Measurements from ENCODE around the gene TCAF1. TPM values are rescaled to one million over a fixed set of nuclear protein-coding genes. Genes with fewer than 3 reads are reported as not detected.

TCAF1 gene
- total RNA-seq, 2 experiments from 2014 or later = 12.6 to 14.1 TPM

DNA sequence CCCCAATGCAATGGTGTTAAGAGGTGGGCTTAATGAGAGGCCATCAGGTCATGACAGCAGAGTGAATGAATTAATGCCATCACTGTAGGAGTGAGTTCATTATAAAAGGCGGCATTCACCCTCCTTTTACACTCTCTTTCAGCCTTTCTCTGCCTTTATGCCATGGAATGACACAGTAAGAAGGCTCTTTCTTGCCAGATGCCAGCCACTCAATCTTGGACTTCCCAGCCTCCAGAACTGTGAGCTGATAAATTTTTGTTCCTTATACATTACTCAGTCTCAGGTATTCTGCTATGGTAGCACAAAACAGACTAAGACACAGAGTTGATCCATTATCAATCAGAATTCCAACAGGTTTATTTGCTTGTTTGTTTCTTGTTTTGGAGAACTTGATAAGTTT, 3.2 kb downstream of the TCAF1 start:
- CTCF ChIA-PET = interaction anchor here (1.4 to 1.6 kb wide), 2 partner anchors 9 to 229 kb away, joined by 3 to 6 read pairs; no protein-coding TSS in a partner anchor
- no peak overlapping the region for H3K4me3 Mint-ChIP-seq

DNA sequence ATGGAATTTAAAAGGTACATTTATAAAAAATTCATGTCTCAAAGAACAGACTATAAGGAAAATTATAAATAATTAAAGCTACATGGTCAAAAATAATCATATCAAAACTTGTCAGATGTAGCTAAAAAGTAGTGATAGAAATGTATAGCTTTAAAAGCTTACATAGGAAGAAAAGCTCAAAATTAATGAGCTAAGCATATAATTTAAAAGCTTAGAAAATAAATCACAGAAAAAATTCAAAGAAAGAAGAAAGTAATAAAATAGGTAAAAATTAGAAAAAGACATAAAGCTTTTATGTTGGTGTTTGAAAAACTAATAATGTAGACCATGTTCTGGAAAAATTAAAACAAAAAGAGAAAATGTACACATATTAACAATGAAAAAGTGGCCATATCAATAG, 5.3 kb downstream of the TCAF1 start:
- DNase-seq = no peak
- no peaks in the 10 kb centered on the region for H3K27me3 Mint-ChIP-seq (ENCODE audit: low read depth)
- ChIA-PET CTCF (interaction anchor here (0.9 kb wide), 1 partner anchor 10 kb away, joined by 4 read pairs; no protein-coding TSS in a partner anchor), POLR2A (no interaction called here)
- H3K27ac Mint-ChIP-seq = no peak overlapping the region
- ATAC-seq = no peak
- H3K9me3 Mint-ChIP-seq (ENCODE audit: insufficient read depth) = no peaks in the 10 kb centered on the region
- H3K4me1 Mint-ChIP-seq (ENCODE audit: low read depth) = peaks cover 22% of the 10 kb centered on the region
- H3K4me3 Mint-ChIP-seq = no peak overlapping the region
- peaks cover 5% of the 10 kb centered on the region for H3K36me3 Mint-ChIP-seq (ENCODE audit: low read depth)

More for the DNA sequence above, 3.2 kb downstream of the TCAF1 start:
- ATAC-seq (no peak), DNase-seq (no peak)
- H3K36me3 Mint-ChIP-seq (ENCODE audit: low read depth) = peaks cover 2% of the 10 kb centered on the region
- H3K9me3 Mint-ChIP-seq (ENCODE audit: insufficient read depth) = no peaks in the 10 kb centered on the region
- no peaks in the 10 kb centered on the region for H3K27me3 Mint-ChIP-seq (ENCODE audit: low read depth)
- no peak overlapping the region for H3K27ac Mint-ChIP-seq
- POLR2A ChIA-PET = no interaction called here
- H3K4me1 Mint-ChIP-seq (ENCODE audit: low read depth) = peaks cover 21% of the 10 kb centered on the region

DNA sequence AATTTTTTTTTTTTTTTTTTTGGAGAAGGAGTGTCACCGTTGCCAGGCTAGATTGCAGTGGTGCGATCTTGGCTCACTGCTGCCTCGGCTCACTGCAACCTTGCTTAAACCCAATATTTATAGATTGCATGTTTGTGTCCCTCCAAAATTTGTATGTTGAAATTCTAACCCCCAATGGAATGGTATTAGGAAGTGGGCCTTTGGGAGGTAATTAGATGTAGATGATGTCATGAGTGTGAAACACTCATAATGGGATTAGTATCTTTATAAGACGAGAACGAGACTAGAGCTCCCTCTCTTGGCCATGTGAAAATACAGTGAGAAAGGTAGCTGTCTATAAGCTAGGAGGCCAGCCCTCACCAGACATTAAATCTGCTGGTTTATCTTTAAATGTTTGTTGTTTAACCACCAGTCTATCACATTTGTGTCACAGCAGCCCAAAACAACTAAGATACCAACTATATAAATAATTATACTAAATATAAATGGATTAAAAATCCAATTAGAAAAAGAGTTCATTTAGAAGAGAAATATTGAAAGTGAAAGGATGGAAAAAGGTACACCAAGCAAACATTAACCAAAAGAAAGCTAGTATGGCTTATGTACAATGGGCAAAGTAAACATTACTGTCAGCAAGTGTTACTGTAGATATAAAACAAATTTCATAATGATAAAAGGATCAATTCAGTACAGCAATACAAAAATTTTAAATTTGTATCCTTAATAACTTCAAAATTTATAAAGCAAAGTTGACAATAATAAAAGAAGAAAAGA, 9.3 kb downstream of the TCAF1 start:
- Mint-ChIP-seq H3K36me3 (ENCODE audit: low read depth) (peaks cover 10% of the 10 kb centered on the region), H3K27ac (no peak overlapping the region), H3K4me3 (no peak overlapping the region), H3K27me3 (ENCODE audit: low read depth) (no peaks in the 10 kb centered on the region), H3K9me3 (ENCODE audit: insufficient read depth) (peaks cover 5% of the 10 kb centered on the region), H3K4me1 (ENCODE audit: low read depth) (peaks cover 3% of the 10 kb centered on the region)
- DNase-seq (peak; percentile 46), ATAC-seq (peak; percentile 84)
- ChIA-PET POLR2A (interaction anchor here (0.8 kb wide), 1 partner anchor 9 kb away, joined by 6 read pairs; the partner anchor contains the start of gene TCAF1), CTCF (interaction anchor here (0.9 to 2.1 kb wide), 5 partner anchors 9 to 235 kb away, joined by 3 to 14 read pairs (median 7); partner anchors contain the start of gene TCAF1)

DNA sequence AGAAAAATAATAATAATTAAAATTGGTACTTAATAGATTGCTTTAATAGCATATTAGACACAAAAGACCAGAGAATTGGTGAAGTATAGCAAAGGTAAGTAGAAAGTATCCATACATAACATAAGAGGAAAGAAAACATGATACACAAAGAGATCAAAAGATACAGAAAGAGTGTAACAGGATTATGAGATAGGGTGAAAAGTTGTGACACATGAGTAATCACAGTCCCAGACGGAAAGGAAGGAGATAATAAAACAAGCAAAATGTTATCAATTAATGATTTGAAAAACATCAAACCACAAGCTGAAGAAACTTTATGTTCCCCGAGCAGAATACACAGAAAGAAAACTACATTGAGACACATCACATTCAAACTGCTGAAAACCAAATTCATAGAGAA, 10.5 kb downstream of the TCAF1 start:
- no peak for DNase-seq
- H3K9me3 Mint-ChIP-seq (ENCODE audit: insufficient read depth) = peaks cover 5% of the 10 kb centered on the region

DNA sequence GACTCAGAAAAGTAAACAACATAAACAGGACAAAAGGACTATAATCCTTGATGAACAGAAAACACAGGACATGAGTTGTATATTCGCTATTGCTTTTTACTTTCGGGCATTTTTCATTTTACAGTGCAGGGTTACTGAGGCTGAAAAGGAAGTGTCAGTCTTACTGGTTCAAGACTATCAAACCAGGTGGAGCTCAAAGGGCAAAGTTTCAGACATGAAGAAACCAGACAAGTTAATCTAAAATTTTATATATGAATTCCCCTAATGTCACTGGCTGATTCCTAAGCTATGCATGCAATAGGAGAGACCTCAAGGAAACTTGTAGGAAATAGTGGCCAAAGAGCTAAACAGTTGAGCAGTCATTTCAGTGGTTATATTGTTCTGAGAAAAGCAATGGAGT, 11.4 kb downstream of the TCAF1 start:
- no peak overlapping the region for H3K4me3 Mint-ChIP-seq
- DNase-seq = no peak
- H3K9me3 Mint-ChIP-seq (ENCODE audit: insufficient read depth) = peaks cover 5% of the 10 kb centered on the region
- no peak overlapping the region for H3K27ac Mint-ChIP-seq
- peaks cover 12% of the 10 kb centered on the region for H3K36me3 Mint-ChIP-seq (ENCODE audit: low read depth)
- CTCF ChIA-PET = interaction anchor here (0.9 to 1.3 kb wide), 2 partner anchors 9 to 11 kb away, joined by 3 read pairs; partner anchors contain the start of gene TCAF1
- H3K4me1 Mint-ChIP-seq (ENCODE audit: low read depth) = peaks cover 7% of the 10 kb centered on the region
- POLR2A ChIA-PET = no interaction called here
- ATAC-seq = no peak
- H3K27me3 Mint-ChIP-seq (ENCODE audit: low read depth) = no peaks in the 10 kb centered on the region

More for the DNA sequence above, 10.5 kb downstream of the TCAF1 start:
- ChIA-PET POLR2A (no interaction called here), CTCF (interaction anchor here (0.9 to 1.3 kb wide), 2 partner anchors 10 to 237 kb away, joined by 3 to 7 read pairs; partner anchors contain the start of gene TCAF1)
- Mint-ChIP-seq H3K27ac (no peak overlapping the region), H3K4me1 (ENCODE audit: low read depth) (peaks cover 3% of the 10 kb centered on the region), H3K36me3 (ENCODE audit: low read depth) (peaks cover 12% of the 10 kb centered on the region), H3K4me3 (no peak overlapping the region), H3K27me3 (ENCODE audit: low read depth) (no peaks in the 10 kb centered on the region)
- no peak for ATAC-seq

DNA sequence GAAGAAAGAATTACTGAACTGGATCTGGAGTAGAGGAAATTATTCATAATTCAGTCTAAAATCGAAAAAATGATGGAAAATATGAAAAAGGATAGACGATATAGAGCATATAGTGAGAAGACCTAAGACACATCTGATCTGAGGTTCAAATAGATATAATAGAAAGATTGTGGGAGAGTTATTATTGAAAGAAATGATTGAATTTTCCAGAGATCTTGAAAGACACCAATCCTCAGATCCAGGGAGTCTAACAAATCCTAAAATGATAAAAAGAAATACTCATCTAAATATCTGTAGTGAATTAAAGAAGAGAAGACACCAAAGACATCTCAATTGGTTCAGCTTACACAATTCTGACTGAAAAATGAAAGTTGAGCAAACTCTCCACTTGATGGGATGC, 12.9 kb downstream of the TCAF1 start:
- Mint-ChIP-seq H3K4me1 (ENCODE audit: low read depth) (peaks cover 12% of the 10 kb centered on the region), H3K27ac (no peak overlapping the region), H3K9me3 (ENCODE audit: insufficient read depth) (peaks cover 5% of the 10 kb centered on the region), H3K4me3 (no peak overlapping the region), H3K27me3 (ENCODE audit: low read depth) (peaks cover 3% of the 10 kb centered on the region), H3K36me3 (ENCODE audit: low read depth) (peaks cover 10% of the 10 kb centered on the region)
- no peak for ATAC-seq
- ChIA-PET POLR2A (no interaction called here), CTCF (interaction anchor here (3.7 kb wide), 1 partner anchor 12 kb away, joined by 14 read pairs; the partner anchor contains the start of gene TCAF1)
- no peak for DNase-seq

DNA sequence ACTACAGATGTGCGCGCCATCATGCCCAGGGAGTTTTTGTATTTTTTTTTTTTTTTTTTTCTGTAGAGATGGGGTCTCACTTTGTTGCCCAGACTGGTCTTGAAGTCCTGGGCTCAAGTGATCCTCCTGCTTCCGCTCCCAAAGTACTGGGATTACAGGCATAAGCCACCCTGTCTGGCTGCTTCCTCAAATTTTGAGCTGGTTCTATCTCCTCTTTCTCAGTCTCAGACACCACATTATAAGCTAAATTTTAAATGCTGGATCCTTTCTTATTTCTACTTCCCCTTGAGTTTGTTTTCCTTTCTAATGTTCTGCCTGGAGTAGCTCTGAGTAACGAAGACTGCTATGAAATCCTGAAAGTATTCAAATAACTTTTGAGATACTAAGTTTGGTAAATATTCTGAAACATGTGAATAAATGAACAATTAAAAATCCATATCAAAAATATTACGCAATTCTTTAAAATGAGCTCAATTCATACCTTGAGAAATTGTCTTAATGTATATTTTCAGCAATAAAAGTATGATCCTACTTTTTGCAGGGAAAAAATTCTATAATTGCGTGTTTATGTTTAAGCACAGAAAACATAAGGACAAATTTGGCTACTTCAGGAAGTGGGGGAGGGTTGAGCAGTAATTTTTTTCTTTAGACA, 15.0 kb downstream of the TCAF1 start:
- Mint-ChIP-seq H3K4me1 (ENCODE audit: low read depth) (peaks cover 15% of the 10 kb centered on the region), H3K36me3 (ENCODE audit: low read depth) (peaks cover 11% of the 10 kb centered on the region), H3K27ac (no peak overlapping the region), H3K4me3 (no peak overlapping the region), H3K27me3 (ENCODE audit: low read depth) (peaks cover 15% of the 10 kb centered on the region), H3K9me3 (ENCODE audit: insufficient read depth) (peaks cover 5% of the 10 kb centered on the region)
- POLR2A ChIA-PET = no interaction called here
- ATAC-seq (no peak), DNase-seq (no peak)
- CTCF ChIA-PET = interaction anchor here (0.8 to 3.7 kb wide), 2 partner anchors 10 to 15 kb away, joined by 4 to 14 read pairs; partner anchors contain the start of gene TCAF1

DNA sequence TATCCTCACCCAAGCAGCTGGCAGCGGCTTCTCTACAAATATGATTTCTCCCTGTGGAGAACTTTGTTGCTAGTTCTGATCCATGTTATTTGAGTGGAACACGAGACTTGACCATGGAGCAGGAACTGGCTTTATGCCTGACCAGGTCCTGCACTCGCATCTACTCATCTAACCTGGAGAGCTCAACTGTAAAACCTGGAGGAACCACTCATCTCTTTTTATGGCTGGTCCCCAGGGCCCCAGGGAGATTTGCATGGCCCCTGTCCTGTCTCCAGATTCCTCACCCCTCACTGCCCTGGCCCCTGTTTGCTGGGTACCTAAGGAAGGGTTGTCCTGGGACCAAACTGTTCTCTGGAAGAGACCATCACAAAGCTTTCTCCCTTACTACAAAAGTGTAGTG, 16.0 kb downstream of the TCAF1 start:
- H3K27ac Mint-ChIP-seq = no peak overlapping the region
- peaks cover 22% of the 10 kb centered on the region for H3K27me3 Mint-ChIP-seq (ENCODE audit: low read depth)
- ChIA-PET POLR2A (no interaction called here), CTCF (interaction anchor here (3.7 kb wide), 1 partner anchor 16 kb away, joined by 14 read pairs; the partner anchor contains the start of gene TCAF1)
- H3K36me3 Mint-ChIP-seq (ENCODE audit: low read depth) = peaks cover 8% of the 10 kb centered on the region
- H3K4me1 Mint-ChIP-seq (ENCODE audit: low read depth) = peaks cover 15% of the 10 kb centered on the region
- DNase-seq (no peak), ATAC-seq (no peak)
- no peak overlapping the region for H3K4me3 Mint-ChIP-seq
- H3K9me3 Mint-ChIP-seq (ENCODE audit: insufficient read depth) = peaks cover 5% of the 10 kb centered on the region

DNA sequence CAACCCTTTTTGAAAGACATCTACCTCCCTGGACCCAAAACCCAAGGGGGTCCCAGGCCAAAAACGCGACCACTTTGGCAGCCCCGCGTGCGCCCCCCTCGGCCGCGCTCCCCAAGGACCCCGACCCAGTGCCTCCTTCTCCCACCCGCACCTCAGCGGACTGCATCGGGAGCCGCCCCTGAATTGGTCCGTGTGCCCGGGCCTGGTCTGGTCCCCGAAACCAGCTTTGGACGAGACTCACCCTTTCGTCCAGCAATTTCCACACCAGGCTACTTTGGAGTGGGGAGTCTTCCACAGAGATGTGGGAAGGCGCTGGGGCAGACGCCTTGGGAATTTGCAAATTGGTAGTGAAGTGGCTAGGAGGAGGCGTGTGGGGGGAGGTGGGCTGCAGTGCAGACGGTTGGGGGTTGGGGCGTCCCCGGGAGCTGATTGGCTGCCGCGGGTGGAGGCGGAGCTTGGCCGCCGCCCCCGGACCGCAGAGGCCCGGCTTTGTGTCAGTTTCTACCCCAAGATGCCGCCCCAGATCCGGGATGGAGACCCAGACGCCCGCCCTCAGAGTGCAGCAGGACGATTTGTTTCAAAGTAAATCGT, 16.9 kb downstream of the TCAF1 start:
- no peak overlapping the region for H3K27ac Mint-ChIP-seq
- peaks cover 5% of the 10 kb centered on the region for H3K36me3 Mint-ChIP-seq (ENCODE audit: low read depth)
- CTCF ChIA-PET = interaction anchor here (1.0 kb wide), 2 partner anchors 17 to 243 kb away, joined by 3 read pairs; partner anchors contain the start of gene TCAF1
- peak overlapping the region; percentile 45 for H3K4me3 Mint-ChIP-seq
- DNase-seq = peak; percentile 39
- H3K4me1 Mint-ChIP-seq (ENCODE audit: low read depth) = peaks cover 15% of the 10 kb centered on the region
- H3K27me3 Mint-ChIP-seq (ENCODE audit: low read depth) = peaks cover 22% of the 10 kb centered on the region
- POLR2A ChIA-PET = interaction anchor here (0.9 kb wide), 1 partner anchor 17 kb away, joined by 4 read pairs; the partner anchor contains the start of gene TCAF1
- H3K9me3 Mint-ChIP-seq (ENCODE audit: insufficient read depth) = no peaks in the 10 kb centered on the region
- ATAC-seq = peak; percentile 66

DNA sequence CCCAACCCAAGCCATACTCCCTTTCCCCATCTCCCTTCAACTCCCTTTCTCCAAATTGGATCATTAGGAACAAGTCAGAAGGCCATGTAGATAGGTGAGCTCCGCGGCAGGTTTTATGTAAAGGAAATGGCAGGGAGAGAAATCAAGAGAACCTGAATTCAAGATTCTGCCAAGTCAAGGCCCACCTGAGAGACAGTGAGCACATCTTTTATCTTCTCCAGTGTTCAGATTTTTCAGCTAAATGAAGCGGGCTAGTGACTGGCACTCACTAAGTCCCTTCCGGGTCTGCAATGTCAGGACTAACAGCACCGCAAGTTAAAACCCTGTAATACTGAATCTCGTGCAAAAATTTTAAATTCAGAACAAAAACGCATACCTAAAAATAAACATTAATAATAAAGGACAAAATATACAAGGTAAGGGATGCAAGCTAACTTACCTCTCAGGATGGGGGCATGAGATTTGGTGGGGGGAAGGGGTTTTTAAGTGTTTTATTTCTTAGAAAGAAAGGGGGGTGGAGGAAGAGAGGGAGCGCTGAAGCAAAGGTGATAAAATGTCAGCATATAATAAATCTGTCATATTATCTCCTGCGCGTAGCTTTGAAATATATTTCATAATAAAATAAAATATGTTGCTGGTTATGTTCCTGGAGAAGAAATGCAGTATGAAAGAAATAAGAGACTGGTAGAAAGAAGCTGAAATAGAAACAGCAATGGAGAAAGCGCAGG, 17.6 kb downstream of the TCAF1 start:
- ChIA-PET CTCF (interaction anchor here (1.0 kb wide), 2 partner anchors 17 to 244 kb away, joined by 3 read pairs; partner anchors contain the start of gene TCAF1), POLR2A (interaction anchor here (0.9 kb wide), 1 partner anchor 17 kb away, joined by 4 read pairs; the partner anchor contains the start of gene TCAF1)
- peaks cover 22% of the 10 kb centered on the region for H3K27me3 Mint-ChIP-seq (ENCODE audit: low read depth)
- no peak overlapping the region for H3K27ac Mint-ChIP-seq
- no peak for ATAC-seq
- peak overlapping the region; percentile 19 for H3K4me3 Mint-ChIP-seq
- peaks cover 15% of the 10 kb centered on the region for H3K4me1 Mint-ChIP-seq (ENCODE audit: low read depth)
- H3K36me3 Mint-ChIP-seq (ENCODE audit: low read depth) = peaks cover 5% of the 10 kb centered on the region
- no peak for DNase-seq
- no peaks in the 10 kb centered on the region for H3K9me3 Mint-ChIP-seq (ENCODE audit: insufficient read depth)

DNA sequence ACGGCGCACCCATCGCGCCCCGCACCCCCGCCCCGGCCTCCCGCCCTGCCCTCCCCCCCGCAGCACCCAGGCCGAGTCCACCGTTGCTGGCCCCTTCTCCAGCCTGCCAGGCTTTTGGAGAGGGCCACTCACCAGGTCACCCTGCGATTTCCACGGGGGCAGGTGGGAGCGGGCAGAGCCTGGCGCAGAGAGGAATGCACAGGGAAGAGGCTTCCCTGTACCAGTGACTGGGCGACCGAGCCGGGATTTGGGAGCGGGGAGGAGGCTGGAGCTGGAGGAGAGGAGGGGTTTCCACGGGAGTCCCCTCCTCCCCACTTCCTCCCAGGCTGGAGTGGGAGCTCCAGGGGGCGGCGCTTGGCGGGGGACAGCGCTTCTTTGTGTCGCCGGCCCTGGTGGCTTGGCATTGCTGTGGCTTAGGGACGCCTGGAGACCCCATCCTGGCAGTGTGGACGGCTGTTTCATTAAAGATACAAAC, 19.3 kb downstream of the TCAF1 start:
- H3K9me3 Mint-ChIP-seq (ENCODE audit: insufficient read depth) = no peaks in the 10 kb centered on the region
- H3K4me1 Mint-ChIP-seq (ENCODE audit: low read depth) = peaks cover 15% of the 10 kb centered on the region
- DNase-seq (no peak), ATAC-seq (no peak)
- H3K27ac Mint-ChIP-seq = no peak overlapping the region
- H3K36me3 Mint-ChIP-seq (ENCODE audit: low read depth) = peaks cover 5% of the 10 kb centered on the region
- ChIA-PET CTCF (no interaction called here), POLR2A (interaction anchor here (0.7 to 1.1 kb wide), 2 partner anchors 19 to 20 kb away, joined by 3 read pairs; partner anchors contain the start of gene TCAF1)
- H3K4me3 Mint-ChIP-seq = no peak overlapping the region
- H3K27me3 Mint-ChIP-seq (ENCODE audit: low read depth) = peaks cover 22% of the 10 kb centered on the region

All from activated CD8-positive, alpha-beta T cell treated with anti-CD3 and anti-CD28 coated beads, Interleukin-2, amount 10 ng/mL, durations not matched to agents 7 days and 5 days (primary cell).